ENCODE results near the gene HOXA4. TPM values are rescaled to one million over a fixed set of nuclear protein-coding genes. Genes with fewer than 3 reads are reported as not detected.

Gene HOXA4
- total RNA-seq, 2 experiments from 2014 or later = not detected

- no peak for DNase-seq
- peaks cover 40% of the 10 kb centered on the region for H3K4me1 Mint-ChIP-seq (ENCODE audit: low read depth)
- no peaks in the 10 kb centered on the region for H3K9me3 Mint-ChIP-seq (ENCODE audit: insufficient read depth)
- ATAC-seq = no peak
- peaks cover 10% of the 10 kb centered on the region for H3K36me3 Mint-ChIP-seq (ENCODE audit: low read depth)
- no peak overlapping the region for H3K4me3 Mint-ChIP-seq
- H3K27ac Mint-ChIP-seq = peak overlapping the region; percentile 44
- CTCF ChIA-PET = interaction anchor here (0.9 kb wide), 1 partner anchor 41 kb away, joined by 3 read pairs; no protein-coding TSS in a partner anchor
- peaks cover 90% of the 10 kb centered on the region for H3K27me3 Mint-ChIP-seq (ENCODE audit: low read depth)
- POLR2A ChIA-PET = no interaction called here
These were observed 23.8 kb upstream of the HOXA4 start for GRCh38 chr7:27154369-27154768.

GRCh38 chr7:27153526-27153925, 23.0 kb upstream of the HOXA4 start:
- Mint-ChIP-seq H3K4me3 (no peak overlapping the region), H3K9me3 (ENCODE audit: insufficient read depth) (no peaks in the 10 kb centered on the region)
- POLR2A ChIA-PET = no interaction called here

GRCh38 chr7:27152816-27153442, 22.4 kb upstream of the HOXA4 start:
- ChIA-PET POLR2A (no interaction called here), CTCF (interaction anchor here (1.1 kb wide), 1 partner anchor 9 kb away, joined by 4 read pairs; no protein-coding TSS in a partner anchor)
- Mint-ChIP-seq H3K36me3 (ENCODE audit: low read depth) (peaks cover 6% of the 10 kb centered on the region), H3K4me1 (ENCODE audit: low read depth) (peaks cover 44% of the 10 kb centered on the region), H3K4me3 (no peak overlapping the region), H3K27me3 (ENCODE audit: low read depth) (peaks cover 89% of the 10 kb centered on the region), H3K27ac (no peak overlapping the region), H3K9me3 (ENCODE audit: insufficient read depth) (no peaks in the 10 kb centered on the region)
- ATAC-seq = no peak
- DNase-seq = no peak

More at GRCh38 chr7:27153526-27153925, 23.0 kb upstream of the HOXA4 start:
- no peak for ATAC-seq
- DNase-seq = no peak
- H3K27me3 Mint-ChIP-seq (ENCODE audit: low read depth) = peaks cover 89% of the 10 kb centered on the region
- H3K4me1 Mint-ChIP-seq (ENCODE audit: low read depth) = peaks cover 41% of the 10 kb centered on the region
- peaks cover 8% of the 10 kb centered on the region for H3K36me3 Mint-ChIP-seq (ENCODE audit: low read depth)
- CTCF ChIA-PET = no interaction called here
- peak overlapping the region; percentile 18 for H3K27ac Mint-ChIP-seq

- Mint-ChIP-seq H3K4me3 (peak within 1 kb of the TSS; percentile 56), H3K36me3 (ENCODE audit: low read depth) (peaks cover 6% of the 10 kb centered on the region), H3K27me3 (ENCODE audit: low read depth) (peaks cover 88% of the 10 kb centered on the region), H3K4me1 (ENCODE audit: low read depth) (peaks cover 44% of the 10 kb centered on the region), H3K27ac (no peak within 1 kb of the TSS), H3K9me3 (ENCODE audit: insufficient read depth) (no peaks in the 10 kb centered on the region)
- DNase-seq (no peak), ATAC-seq (no peak)
- ChIA-PET CTCF (interaction anchor here (1.1 to 1.7 kb wide), 2 partner anchors 9 to 21 kb away, joined by 4 to 6 read pairs; partner anchors contain the start of gene HOXA4), POLR2A (no interaction called here)
These were observed 21.6 kb upstream of the HOXA4 start, which contains the start of gene HOXA3 for GRCh38 chr7:27151931-27152815. TSS of gene HOXA3 (minus strand) at chr7:27152583. CDS start at chr7:27110640, 41,943 bp downstream.

- Mint-ChIP-seq H3K27ac (no peak overlapping the region), H3K27me3 (ENCODE audit: low read depth) (peaks cover 90% of the 10 kb centered on the region), H3K9me3 (ENCODE audit: insufficient read depth) (no peaks in the 10 kb centered on the region), H3K36me3 (ENCODE audit: low read depth) (peaks cover 6% of the 10 kb centered on the region), H3K4me1 (ENCODE audit: low read depth) (peaks cover 41% of the 10 kb centered on the region), H3K4me3 (peak overlapping the region; percentile 56)
- DNase-seq (no peak), ATAC-seq (peak; percentile 7)
- POLR2A ChIA-PET = no interaction called here
- CTCF ChIA-PET = interaction anchor here (0.7 to 2.5 kb wide), 11 partner anchors 10 to 469 kb away, joined by 3 to 13 read pairs (median 4); partner anchors contain the start of gene HOXA4
These were observed 20.9 kb upstream of the HOXA4 start for GRCh38 chr7:27151341-27151930.

GRCh38 chr7:27150568-27151340, 20.2 kb upstream of the HOXA4 start:
- POLR2A ChIA-PET = interaction anchor here (0.5 kb wide), 1 partner anchor 1057 kb away, joined by 4 read pairs; no protein-coding TSS in a partner anchor
- peaks cover 90% of the 10 kb centered on the region for H3K27me3 Mint-ChIP-seq (ENCODE audit: low read depth)
- peaks cover 36% of the 10 kb centered on the region for H3K4me1 Mint-ChIP-seq (ENCODE audit: low read depth)

GRCh38 chr7:27149842-27150567, 19.4 kb upstream of the HOXA4 start:
- no peak for ATAC-seq
- no peaks in the 10 kb centered on the region for H3K9me3 Mint-ChIP-seq (ENCODE audit: insufficient read depth)
- DNase-seq = no peak
- peaks cover 84% of the 10 kb centered on the region for H3K27me3 Mint-ChIP-seq (ENCODE audit: low read depth)
- peak overlapping the region; percentile 56 for H3K4me3 Mint-ChIP-seq
- ChIA-PET POLR2A (no interaction called here), CTCF (interaction anchor here (0.6 to 2.5 kb wide), 17 partner anchors 9 to 1302 kb away, joined by 3 to 13 read pairs (median 4); partner anchors contain the start of gene HOXA4)
- H3K27ac Mint-ChIP-seq = no peak overlapping the region
- H3K36me3 Mint-ChIP-seq (ENCODE audit: low read depth) = peaks cover 3% of the 10 kb centered on the region
- peaks cover 33% of the 10 kb centered on the region for H3K4me1 Mint-ChIP-seq (ENCODE audit: low read depth)

More at GRCh38 chr7:27150568-27151340, 20.2 kb upstream of the HOXA4 start:
- CTCF ChIA-PET = interaction anchor here (0.7 to 2.5 kb wide), 15 partner anchors 9 to 469 kb away, joined by 3 to 13 read pairs (median 4); partner anchors contain the start of gene HOXA4
- Mint-ChIP-seq H3K27ac (no peak overlapping the region), H3K36me3 (ENCODE audit: low read depth) (peaks cover 6% of the 10 kb centered on the region), H3K4me3 (peak overlapping the region; percentile 56), H3K9me3 (ENCODE audit: insufficient read depth) (no peaks in the 10 kb centered on the region)
- ATAC-seq = peak; percentile 76
- peak; percentile 67 for DNase-seq

GRCh38 chr7:27148756-27149641, 18.4 kb upstream of the HOXA4 start:
- Mint-ChIP-seq H3K9me3 (ENCODE audit: insufficient read depth) (no peaks in the 10 kb centered on the region), H3K4me3 (no peak overlapping the region), H3K4me1 (ENCODE audit: low read depth) (peaks cover 28% of the 10 kb centered on the region), H3K36me3 (ENCODE audit: low read depth) (no peaks in the 10 kb centered on the region), H3K27me3 (ENCODE audit: low read depth) (peaks cover 75% of the 10 kb centered on the region), H3K27ac (no peak overlapping the region)
- DNase-seq (no peak), ATAC-seq (no peak)
- CTCF ChIA-PET = interaction anchor here (0.6 to 2.5 kb wide), 9 partner anchors 10 to 1301 kb away, joined by 3 to 13 read pairs (median 5); no protein-coding TSS in a partner anchor
- POLR2A ChIA-PET = no interaction called here

- Mint-ChIP-seq H3K4me1 (ENCODE audit: low read depth) (peaks cover 28% of the 10 kb centered on the region), H3K9me3 (ENCODE audit: insufficient read depth) (no peaks in the 10 kb centered on the region), H3K27me3 (ENCODE audit: low read depth) (peaks cover 67% of the 10 kb centered on the region), H3K27ac (no peak overlapping the region), H3K36me3 (ENCODE audit: low read depth) (no peaks in the 10 kb centered on the region), H3K4me3 (peak overlapping the region; percentile 15)
- no peak for ATAC-seq
- CTCF ChIA-PET = interaction anchor here (1.6 to 1.8 kb wide), 2 partner anchors 466 to 468 kb away, joined by 3 to 4 read pairs; no protein-coding TSS in a partner anchor
- POLR2A ChIA-PET = no interaction called here
- DNase-seq = no peak
These were observed 17.6 kb upstream of the HOXA4 start for GRCh38 chr7:27148031-27148755.
